Adrenal gland (tissue), 5 donors: ENCODE data around the gene CAMK1D.
A peak's percentile ranks its signal among the peaks of the same experiment; 100 is the strongest.

Experiments used
- POLR2A ChIP-seq, 2 donors: fragments of 450-650 bp; IDR thresholded peaks; one replicate each; pipeline ENCODE4 v1.6.1; 2017; ENCODE audit warnings: antibody characterized with exemption in 2 of 2, mild to moderate bottlenecking in 2 of 2, moderate library complexity in 1 of 2
- TF ChIP-seq, protein P1 (sequence below), 6 experiments: fragments of 450-650 bp in 4 of 6; fragments of 200-600 bp in 2 of 6; sonication (generic) in 1 of 6; IDR thresholded peaks; 1 replicate in 5 of 6; 2 replicates in 1 of 6; pipeline versions ENCODE4 v1.5.1 to v1.8.0; 2016 to 2021; ENCODE audit warnings: antibody characterized with exemption in 6 of 6, mild to moderate bottlenecking in 2 of 6, moderate library complexity in 1 of 6
- donor health status: DM: no; HTN: no; CAD: no.

DNA sequence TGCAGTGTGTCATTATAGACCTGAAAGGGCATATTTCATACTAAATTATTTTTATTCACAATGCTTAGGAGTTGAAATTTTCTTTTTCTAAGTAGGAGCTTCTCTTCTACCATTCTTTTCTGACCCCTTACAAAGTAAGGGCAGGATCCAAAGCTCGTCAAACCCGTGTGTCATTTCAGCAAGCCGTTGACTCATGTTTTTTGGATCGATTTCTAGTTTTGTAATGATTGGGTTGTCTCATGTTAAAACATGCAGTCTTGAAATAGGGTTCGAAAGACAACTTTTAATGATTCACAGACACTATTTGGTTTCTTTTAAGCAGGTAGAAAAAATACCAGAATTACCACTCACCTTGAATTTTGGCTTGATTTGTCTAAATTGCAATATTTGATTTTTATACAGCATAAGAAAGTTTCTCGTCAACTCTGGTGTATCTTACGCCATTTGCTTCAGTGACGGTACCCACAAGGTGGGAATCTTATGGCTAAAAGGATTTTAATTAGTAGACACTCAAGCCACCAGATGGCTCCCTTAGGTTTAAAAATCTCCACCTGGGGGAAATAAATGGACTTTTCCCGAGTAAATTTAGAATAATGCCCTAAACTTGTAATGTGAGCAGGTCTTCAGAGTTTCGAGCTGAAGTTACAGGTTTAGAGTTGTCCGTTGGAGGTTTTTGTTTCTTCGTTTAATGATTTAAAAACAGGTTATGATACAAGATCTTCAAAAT lies 368.8 kb downstream of the CAMK1D start:
- TF ChIP-seq, protein P1, sequence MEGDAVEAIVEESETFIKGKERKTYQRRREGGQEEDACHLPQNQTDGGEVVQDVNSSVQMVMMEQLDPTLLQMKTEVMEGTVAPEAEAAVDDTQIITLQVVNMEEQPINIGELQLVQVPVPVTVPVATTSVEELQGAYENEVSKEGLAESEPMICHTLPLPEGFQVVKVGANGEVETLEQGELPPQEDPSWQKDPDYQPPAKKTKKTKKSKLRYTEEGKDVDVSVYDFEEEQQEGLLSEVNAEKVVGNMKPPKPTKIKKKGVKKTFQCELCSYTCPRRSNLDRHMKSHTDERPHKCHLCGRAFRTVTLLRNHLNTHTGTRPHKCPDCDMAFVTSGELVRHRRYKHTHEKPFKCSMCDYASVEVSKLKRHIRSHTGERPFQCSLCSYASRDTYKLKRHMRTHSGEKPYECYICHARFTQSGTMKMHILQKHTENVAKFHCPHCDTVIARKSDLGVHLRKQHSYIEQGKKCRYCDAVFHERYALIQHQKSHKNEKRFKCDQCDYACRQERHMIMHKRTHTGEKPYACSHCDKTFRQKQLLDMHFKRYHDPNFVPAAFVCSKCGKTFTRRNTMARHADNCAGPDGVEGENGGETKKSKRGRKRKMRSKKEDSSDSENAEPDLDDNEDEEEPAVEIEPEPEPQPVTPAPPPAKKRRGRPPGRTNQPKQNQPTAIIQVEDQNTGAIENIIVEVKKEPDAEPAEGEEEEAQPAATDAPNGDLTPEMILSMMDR (IDR thresholded peaks at IDR 0.05): peak in 4 of 6 experiments; percentile 7 to 35 (median 24)
- no peak for TF ChIP-seq POLR2A (IDR thresholded peaks at IDR 0.05)
